ENCODE data around the gene APMAP. TPM values are rescaled to one million over a fixed set of nuclear protein-coding genes. Genes with fewer than 3 reads are reported as not detected.

Gene APMAP
- polyA plus RNA-seq, 1 of the 3 experiments (the other 2 are of a cell fraction): 107 TPM

DNA sequence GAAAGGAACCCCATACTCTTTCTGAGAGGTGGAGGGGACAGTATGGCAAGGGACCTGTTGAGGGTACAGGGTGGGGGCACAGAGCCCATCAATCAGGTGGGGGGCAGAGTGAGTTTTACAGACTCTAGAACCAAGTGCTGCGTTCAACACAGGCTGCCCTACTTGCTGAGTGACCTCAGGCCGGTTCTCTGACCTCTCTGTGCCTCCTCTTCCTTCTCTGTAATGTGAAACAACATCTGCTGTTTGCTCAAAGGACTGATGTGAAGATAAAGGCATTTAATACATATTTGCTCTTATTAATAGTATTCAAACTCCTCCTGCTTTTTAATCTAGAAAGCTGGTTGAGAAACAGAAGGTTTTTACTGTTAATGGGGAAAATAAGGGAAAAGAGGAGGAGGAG is 25.9 kb upstream of the APMAP start:
- Histone ChIP-seq H3K9ac (no peak overlapping the region), H3K27me3 (ENCODE audit: insufficient read depth) (no peaks in the 10 kb centered on the region), H3K4me3 (ENCODE audit: low read depth in 2 of 2, low read length in 1 of 2) (no peak overlapping the region), H4K20me1 (ENCODE audit: insufficient read depth) (no peaks in the 10 kb centered on the region), H3K9me3 (no peaks in the 10 kb centered on the region), H3K4me1 (ENCODE audit: control insufficient read depth in 1 of 2, insufficient read depth in 2 of 2, low read depth in 1 of 2, low read length in 1 of 2) (no peaks in the 10 kb centered on the region; a peak in 1 of 4 replicates), H3F3A (replicated peaks; ENCODE audit: insufficient read depth) (no peaks in the 10 kb centered on the region), H2AFZ (ENCODE audit: low read depth) (no peak overlapping the region), H3K36me3 (replicated peaks in 1 of 2; ENCODE audit: control insufficient read depth in 1 of 2, insufficient read depth in 2 of 2, low read length in 1 of 2) (no peaks in the 10 kb centered on the region), H3K27ac (ENCODE audit: low read depth in 2 of 2, low read length in 1 of 2) (no peak overlapping the region), H3K4me2 (no peak overlapping the region), H3K9me2 (no peaks in the 10 kb centered on the region), H3K79me2 (ENCODE audit: insufficient read depth) (no peaks in the 10 kb centered on the region)
- 51% methylated on average over 2 of the region's 2 CpGs for WGBS (ENCODE audit: low lambda C conversion rate)
- no peak for DNase-seq
- CTCF ChIA-PET: no interaction called here
- TF ChIP-seq TEAD4 (IDR thresholded peaks at IDR 0.05; ENCODE audit: borderline replicate concordance, insufficient read depth) (no peak), MEF2A (IDR thresholded peaks at IDR 0.05; ENCODE audit: borderline replicate concordance, low read depth) (no peak), CHD2 (IDR thresholded peaks at IDR 0.05; ENCODE audit: low read length, partially characterized antibody) (no peak), FOXJ3 (CRISPR knock-in tag; IDR thresholded peaks at IDR 0.05) (no peak), TAF1 (IDR thresholded peaks at IDR 0.05; ENCODE audit: borderline replicate concordance, low read depth, low read length) (no peak), FOXM1 (IDR thresholded peaks at IDR 0.05; ENCODE audit: low read depth) (no peak), EP300 (IDR thresholded peaks at IDR 0.05; ENCODE audit: borderline replicate concordance in 1 of 2, low read depth in 1 of 2, low read length in 1 of 2) (no peak), YY1 (IDR thresholded peaks at IDR 0.05; ENCODE audit: low read depth) (no peak), NRF1 (IDR thresholded peaks at IDR 0.05; ENCODE audit: low read depth, low read length) (no peak), RCOR1 (IDR thresholded peaks at IDR 0.05; ENCODE audit: low read length) (no peak), RAD21 (IDR thresholded peaks at IDR 0.05; ENCODE audit: low read length) (no peak)
- TF ChIP-seq, protein P1, sequence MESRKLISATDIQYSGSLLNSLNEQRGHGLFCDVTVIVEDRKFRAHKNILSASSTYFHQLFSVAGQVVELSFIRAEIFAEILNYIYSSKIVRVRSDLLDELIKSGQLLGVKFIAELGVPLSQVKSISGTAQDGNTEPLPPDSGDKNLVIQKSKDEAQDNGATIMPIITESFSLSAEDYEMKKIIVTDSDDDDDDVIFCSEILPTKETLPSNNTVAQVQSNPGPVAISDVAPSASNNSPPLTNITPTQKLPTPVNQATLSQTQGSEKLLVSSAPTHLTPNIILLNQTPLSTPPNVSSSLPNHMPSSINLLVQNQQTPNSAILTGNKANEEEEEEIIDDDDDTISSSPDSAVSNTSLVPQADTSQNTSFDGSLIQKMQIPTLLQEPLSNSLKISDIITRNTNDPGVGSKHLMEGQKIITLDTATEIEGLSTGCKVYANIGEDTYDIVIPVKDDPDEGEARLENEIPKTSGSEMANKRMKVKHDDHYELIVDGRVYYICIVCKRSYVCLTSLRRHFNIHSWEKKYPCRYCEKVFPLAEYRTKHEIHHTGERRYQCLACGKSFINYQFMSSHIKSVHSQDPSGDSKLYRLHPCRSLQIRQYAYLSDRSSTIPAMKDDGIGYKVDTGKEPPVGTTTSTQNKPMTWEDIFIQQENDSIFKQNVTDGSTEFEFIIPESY (IDR thresholded peaks at IDR 0.05; ENCODE audit: borderline replicate concordance, low read depth): no peak
- TF ChIP-seq, protein P2, sequence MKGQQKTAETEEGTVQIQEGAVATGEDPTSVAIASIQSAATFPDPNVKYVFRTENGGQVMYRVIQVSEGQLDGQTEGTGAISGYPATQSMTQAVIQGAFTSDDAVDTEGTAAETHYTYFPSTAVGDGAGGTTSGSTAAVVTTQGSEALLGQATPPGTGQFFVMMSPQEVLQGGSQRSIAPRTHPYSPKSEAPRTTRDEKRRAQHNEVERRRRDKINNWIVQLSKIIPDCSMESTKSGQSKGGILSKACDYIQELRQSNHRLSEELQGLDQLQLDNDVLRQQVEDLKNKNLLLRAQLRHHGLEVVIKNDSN (IDR thresholded peaks at IDR 0.05; ENCODE audit: borderline replicate concordance, low read depth): no peak
- TF ChIP-seq, protein P3, sequence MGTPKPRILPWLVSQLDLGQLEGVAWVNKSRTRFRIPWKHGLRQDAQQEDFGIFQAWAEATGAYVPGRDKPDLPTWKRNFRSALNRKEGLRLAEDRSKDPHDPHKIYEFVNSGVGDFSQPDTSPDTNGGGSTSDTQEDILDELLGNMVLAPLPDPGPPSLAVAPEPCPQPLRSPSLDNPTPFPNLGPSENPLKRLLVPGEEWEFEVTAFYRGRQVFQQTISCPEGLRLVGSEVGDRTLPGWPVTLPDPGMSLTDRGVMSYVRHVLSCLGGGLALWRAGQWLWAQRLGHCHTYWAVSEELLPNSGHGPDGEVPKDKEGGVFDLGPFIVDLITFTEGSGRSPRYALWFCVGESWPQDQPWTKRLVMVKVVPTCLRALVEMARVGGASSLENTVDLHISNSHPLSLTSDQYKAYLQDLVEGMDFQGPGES (IDR thresholded peaks at IDR 0.05; ENCODE audit: low read depth, low read length): no peak
- TF ChIP-seq, protein P4, sequence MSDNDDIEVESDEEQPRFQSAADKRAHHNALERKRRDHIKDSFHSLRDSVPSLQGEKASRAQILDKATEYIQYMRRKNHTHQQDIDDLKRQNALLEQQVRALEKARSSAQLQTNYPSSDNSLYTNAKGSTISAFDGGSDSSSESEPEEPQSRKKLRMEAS (IDR thresholded peaks at IDR 0.05; ENCODE audit: low read depth): no peak
- TF ChIP-seq, protein P5, sequence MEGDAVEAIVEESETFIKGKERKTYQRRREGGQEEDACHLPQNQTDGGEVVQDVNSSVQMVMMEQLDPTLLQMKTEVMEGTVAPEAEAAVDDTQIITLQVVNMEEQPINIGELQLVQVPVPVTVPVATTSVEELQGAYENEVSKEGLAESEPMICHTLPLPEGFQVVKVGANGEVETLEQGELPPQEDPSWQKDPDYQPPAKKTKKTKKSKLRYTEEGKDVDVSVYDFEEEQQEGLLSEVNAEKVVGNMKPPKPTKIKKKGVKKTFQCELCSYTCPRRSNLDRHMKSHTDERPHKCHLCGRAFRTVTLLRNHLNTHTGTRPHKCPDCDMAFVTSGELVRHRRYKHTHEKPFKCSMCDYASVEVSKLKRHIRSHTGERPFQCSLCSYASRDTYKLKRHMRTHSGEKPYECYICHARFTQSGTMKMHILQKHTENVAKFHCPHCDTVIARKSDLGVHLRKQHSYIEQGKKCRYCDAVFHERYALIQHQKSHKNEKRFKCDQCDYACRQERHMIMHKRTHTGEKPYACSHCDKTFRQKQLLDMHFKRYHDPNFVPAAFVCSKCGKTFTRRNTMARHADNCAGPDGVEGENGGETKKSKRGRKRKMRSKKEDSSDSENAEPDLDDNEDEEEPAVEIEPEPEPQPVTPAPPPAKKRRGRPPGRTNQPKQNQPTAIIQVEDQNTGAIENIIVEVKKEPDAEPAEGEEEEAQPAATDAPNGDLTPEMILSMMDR (IDR thresholded peaks at IDR 0.05): no peak
- TF ChIP-seq, protein P6, sequence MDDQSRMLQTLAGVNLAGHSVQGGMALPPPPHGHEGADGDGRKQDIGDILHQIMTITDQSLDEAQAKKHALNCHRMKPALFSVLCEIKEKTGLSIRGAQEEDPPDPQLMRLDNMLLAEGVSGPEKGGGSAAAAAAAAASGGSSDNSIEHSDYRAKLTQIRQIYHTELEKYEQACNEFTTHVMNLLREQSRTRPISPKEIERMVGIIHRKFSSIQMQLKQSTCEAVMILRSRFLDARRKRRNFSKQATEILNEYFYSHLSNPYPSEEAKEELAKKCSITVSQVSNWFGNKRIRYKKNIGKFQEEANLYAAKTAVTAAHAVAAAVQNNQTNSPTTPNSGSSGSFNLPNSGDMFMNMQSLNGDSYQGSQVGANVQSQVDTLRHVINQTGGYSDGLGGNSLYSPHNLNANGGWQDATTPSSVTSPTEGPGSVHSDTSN (IDR thresholded peaks at IDR 0.05): no peak
- POLR2A ChIA-PET: no interaction called here
